Activated T-helper 1 cell treated with Interleukin-2 at 50 U/mL for 16 hours (primary cell): ENCODE measurements around the gene SLC2A13.

ENCODE experiments used
- DNase-seq: peaks from one replicate; pipeline ENCODE4 v3.0.0-alpha.2; 2020; ENCODE audit warnings: low read depth

SLC2A13 gene

GRCh38 chr12:39990122-39991101, 115.5 kb downstream of the SLC2A13 start:
- DNase-seq = peak; percentile 28

- no peak for DNase-seq
Observed at GRCh38 chr12:39989501-39989900, 116.4 kb downstream of the SLC2A13 start.

DNA sequence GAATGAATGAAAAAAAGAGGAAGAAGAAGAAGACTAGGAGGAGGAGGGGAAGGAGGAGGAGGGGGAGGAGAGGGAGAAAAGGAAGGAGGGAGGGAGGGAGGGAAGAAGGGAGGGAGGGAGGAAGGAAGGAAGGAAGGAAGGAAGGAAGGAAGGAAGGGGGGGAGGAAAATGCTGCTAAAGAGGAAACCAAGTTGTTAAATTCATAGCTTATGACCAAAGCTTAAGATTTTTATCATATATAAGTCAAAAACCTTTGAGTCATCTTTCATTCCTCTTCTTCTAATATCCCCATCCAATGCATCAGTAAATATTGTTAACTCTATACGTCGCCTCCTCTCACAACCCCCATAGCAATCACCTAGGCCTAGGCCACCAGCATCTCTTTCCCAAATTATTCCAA, 117.3 kb downstream of the SLC2A13 start:
- no peak for DNase-seq

DNA sequence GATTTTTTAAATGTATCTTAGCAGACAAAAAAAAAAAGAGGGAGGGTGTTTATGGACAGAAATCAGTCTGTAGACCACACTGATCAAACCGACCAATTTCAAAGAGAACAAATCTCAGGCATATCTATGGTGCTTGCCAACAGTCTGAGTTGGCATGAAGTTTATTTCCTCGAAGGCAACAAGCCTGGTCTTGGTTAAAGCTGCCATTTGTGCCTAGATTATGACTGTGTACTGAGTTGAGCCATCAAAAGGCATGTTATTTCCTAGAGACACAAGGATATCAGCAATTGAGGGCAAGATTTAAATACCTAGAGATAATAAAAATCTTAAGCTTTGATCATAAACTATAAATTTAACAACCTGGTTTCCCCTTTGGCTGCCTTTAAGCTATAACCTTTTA, 119.2 kb downstream of the SLC2A13 start:
- no peak for DNase-seq

- DNase-seq = no peak
Observed at GRCh38 chr12:39984670-39985069, 121.2 kb downstream of the SLC2A13 start.

DNA sequence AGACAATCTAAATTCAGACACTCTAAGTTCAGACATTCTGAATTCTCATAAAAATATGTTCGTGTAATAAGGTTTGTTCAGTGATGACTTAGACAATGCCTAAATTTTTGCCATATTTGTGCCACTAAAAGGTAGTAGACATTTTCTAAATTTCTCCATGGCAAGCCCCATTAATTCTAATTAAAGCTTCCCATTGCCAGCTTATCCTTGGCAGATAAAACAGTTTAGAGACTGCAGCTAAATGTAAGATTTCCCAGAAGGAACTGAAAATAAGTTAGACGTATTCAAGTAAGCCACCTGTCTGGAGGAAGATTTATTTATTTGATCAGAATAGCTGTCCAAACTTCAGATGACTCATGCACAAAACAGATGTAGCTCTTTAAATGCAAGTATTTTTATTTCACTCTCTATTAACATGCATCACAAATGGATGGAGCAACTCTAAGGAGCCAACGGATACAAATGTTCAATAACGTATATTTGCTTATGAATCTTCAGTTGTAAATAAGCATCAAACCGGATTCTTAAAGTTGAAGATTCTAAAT, 130.4 kb downstream of the SLC2A13 start:
- DNase-seq = no peak

DNA sequence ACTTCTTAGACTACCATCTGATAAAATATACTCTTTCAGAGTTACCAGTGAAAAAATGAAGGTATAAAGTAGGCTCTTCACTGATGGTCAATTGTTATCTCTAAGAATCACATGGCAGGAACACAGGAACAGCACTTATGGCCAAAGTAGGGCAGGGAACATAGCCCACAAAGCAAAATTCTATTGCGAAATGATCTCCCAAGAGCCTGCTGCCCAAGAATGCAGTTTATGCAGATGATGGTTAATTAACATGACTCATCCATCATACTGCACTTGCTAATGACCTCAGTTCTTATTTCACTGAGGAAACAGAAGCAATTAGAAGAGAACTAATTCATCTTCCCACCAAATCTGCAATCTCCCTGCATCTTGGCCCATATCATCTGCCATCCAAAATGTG, 133.8 kb downstream of the SLC2A13 start:
- no peak for DNase-seq

- DNase-seq = no peak
Observed at GRCh38 chr12:39971348-39971747, 134.5 kb downstream of the SLC2A13 start.

DNA sequence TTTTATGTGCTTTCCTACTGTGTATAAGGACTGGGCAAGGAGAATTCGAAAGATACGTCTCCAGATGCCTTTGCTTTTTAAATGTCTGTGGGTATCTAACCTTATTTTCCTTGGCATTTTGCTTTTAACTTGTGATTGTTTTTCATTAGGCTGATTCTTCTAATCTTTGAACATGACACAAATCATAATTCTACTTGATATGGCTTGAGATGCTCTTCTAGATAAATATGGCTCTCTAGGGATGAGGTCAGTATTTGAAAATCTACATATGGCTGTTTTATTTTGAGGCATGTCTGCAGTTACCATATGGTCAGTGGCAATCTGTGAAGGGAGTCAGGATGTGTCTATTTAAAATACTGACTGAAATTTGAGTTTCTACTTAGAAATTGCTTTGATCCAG, 139.2 kb downstream of the SLC2A13 start:
- DNase-seq = no peak

DNA sequence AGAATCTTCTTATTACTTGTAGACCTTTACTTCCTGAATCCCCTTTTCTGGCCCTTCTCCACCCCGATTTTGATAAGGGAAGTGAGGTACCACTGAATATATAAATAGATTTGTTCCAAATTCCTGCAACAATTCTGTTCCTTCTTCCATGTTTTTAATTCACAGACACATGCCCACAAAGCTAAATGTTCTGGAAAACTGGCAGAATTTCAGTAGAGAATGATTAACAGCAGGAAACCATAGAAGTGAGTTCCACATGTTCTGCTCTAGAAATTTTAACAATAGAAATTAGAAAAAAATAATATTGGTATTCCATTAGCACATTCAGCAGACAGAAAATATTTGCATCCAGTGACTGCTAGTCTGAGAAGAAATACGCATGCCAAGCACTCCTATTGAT, 139.6 kb downstream of the SLC2A13 start:
- no peak for DNase-seq

- DNase-seq = no peak
Observed at GRCh38 chr12:39959467-39959866, 146.4 kb downstream of the SLC2A13 start.

DNA sequence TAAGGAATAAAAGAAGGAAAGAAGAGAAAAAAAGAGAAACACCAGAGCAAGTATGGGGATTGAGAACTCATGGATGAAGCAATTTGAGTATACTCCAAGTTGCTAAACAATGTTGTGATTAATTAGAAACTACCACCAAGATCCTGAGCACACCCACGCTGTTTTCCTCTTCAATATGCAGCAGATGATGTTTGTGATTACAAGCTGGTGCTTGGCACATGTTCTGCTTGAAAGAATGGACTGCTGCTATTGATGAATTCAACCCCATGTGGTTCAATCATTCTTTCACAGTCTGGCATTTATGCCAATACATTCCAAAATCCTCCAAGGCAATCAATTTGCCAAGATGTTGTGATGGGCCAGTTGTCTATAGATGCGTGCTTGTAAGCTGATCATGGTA, 146.8 kb downstream of the SLC2A13 start:
- DNase-seq = no peak

DNA sequence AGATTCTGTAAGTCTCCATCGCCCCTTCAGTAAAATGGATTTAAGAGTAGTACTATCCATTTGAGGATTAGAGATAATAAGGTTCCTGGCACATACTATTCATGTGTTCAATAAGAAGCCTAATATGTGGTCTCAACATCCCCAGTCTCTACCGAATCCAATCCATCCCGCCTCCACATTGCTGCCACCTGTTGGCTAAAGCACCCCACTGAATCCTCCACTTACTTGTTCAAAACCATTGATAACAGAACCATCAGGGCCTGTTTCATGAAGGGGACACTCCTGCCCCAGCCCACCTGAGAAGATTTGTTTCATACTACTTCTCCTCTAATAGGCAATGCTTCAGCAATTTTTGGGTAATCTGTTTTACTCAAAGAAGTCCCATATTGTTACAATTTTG, 147.5 kb downstream of the SLC2A13 start:
- DNase-seq = no peak

DNA sequence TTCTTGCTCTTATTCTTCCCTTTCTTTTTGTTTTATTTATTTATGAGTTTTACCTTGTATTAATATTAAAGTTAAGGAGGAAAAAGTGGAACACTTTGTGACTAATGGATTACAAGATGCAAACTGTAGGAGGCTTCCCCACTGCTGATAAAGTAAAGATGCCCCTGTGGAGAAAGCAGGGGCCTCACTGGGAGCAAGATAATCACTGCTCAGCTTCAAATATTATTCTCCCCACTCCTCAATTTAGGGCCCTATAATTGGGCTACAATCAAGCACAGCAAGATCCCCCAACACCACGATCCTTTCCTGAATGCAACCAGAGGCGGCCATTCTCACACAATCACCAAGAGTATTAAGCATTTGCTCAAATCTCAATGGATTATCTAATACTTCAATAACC, 149.2 kb downstream of the SLC2A13 start:
- DNase-seq = no peak

DNA sequence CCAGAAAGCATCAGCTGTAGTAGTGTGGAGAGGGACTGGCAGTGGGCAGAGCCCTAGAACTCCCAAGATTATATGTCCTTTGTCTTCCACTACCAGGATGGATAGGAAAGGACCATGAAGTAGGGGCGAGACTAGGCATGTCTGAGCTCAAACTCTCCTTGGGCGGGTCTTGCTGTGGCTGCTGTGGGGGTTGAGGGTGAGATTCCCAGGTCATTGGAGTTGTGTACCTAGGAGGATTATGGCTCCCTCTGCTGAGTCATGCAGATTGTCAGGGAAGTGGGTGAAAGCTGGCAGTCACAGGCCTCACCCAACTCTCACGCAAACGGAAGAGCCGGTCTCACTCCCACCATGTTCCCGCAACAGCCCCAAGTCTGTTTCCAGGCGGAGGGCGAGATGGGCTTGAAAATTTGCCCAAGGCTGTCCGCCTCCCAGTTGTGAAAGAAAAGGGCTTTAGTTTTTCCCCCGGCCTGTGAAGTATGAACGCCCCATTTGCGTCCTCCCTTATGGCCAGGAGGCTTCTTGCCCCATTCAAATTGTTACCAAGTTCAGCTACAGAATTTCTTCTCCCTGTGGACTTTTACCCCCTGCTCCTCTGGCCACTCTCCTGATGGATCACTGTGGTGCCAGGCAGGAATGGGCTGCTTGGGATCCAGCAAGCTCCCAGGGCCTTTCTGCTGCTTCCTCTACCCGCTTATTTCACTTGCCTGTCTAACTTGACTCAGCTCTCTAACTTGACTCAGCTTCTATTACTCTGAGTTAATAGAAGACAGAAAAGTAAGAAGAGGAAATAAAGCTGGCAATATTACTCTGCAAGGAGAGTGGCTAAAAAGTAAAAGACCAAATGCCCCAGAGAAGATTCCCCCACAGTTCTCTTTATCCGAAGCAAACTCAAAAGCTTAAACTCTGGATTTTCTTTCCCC, 159.3 kb downstream of the SLC2A13 start:
- no peak for DNase-seq

DNA sequence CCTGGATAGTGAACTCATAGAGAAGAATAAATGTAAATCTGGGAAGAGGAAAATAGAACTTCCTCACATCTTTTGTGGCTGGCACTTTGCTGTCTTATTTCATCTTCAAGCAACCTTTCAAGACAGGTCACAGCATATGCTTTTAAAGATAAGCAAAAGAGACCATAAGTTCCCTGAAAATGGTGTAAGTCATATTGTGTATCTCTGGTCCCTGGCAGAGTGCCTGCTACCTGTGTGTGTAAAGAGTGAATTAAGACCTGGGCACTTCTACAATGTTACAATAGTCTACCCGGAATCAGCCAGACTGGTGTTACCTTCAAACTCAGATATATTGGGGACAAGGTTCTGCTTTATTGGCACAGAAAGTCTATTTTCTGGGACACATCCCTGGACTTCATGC, 168.8 kb downstream of the SLC2A13 start:
- DNase-seq = no peak

GRCh38 chr12:39935839-39936238, 170.0 kb downstream of the SLC2A13 start:
- no peak for DNase-seq

DNA sequence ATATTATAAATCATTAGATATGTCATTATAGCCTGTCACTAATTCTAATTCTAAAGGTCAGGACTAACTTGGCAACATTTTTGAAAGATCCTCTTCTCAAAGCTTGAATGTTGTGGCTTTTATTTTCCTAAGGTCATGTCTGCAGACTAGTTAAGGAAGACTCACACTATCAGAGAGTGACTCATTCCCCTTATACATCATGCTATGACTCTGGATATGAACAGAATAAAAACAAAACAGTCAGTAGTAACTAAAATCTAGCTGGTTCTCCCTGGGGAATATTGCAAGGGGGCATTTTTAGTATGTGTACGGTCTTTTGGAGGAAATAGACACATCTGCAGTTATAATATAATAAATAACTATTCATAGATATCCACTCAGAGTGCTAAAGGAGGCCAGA, 170.6 kb downstream of the SLC2A13 start:
- DNase-seq = no peak

DNA sequence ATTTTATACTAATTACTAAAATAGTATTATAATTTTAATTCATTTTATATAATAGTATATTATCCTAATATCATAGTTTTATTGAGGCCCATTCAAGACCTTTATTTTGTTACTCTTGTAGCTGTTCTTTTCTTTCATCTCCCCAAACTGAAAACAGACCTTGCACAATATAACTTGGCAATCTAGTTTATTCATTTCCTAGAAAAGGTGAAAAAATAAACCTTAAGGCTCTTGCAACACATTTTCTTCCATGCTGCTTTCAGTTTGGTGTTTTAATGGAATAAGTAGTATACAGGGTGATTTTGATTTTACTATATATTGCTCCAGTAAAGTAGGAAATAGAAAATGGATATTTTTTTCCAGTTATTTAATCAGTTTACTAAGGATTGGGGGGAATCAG, 174.0 kb downstream of the SLC2A13 start:
- no peak for DNase-seq

GRCh38 chr12:39931231-39931630, 174.7 kb downstream of the SLC2A13 start:
- DNase-seq = no peak

DNA sequence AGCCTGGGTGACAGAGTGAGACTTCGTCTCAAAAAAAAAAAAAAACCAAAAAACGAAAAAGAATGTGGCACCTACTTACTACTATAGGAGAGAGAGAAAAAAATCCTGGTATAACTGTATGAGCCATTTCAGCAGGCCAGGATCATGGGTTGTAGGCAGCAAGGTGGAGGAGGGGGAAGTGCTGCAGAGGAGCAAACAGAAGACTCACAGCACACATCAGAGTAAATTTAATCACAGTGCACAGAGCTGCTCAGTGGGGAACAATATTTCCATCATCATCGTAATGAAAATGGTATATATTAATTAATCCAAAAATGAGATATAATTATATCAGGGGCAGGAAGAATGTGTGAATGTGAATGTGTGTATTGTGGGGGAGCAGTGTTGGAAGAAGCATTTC, 175.8 kb downstream of the SLC2A13 start:
- no peak for DNase-seq

GRCh38 chr12:39928181-39928899, 177.5 kb downstream of the SLC2A13 start:
- no peak for DNase-seq
